ENCODE results near the gene CAMK2A. TPM values are rescaled to one million over a fixed set of nuclear protein-coding genes. Genes with fewer than 3 reads are reported as not detected.

CAMK2A gene
- polyA plus RNA-seq, 2 of the 4 experiments (the other 2 are of a cell fraction), result 0.09 to 0.93 TPM

- TF ChIP-seq, protein P1, sequence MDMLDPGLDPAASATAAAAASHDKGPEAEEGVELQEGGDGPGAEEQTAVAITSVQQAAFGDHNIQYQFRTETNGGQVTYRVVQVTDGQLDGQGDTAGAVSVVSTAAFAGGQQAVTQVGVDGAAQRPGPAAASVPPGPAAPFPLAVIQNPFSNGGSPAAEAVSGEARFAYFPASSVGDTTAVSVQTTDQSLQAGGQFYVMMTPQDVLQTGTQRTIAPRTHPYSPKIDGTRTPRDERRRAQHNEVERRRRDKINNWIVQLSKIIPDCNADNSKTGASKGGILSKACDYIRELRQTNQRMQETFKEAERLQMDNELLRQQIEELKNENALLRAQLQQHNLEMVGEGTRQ (IDR thresholded peaks at IDR 0.05), result no peak
- TF ChIP-seq KDM5A (IDR thresholded peaks at IDR 0.05), result no peak
These were observed 35.2 kb downstream of the CAMK2A start (continued) for GRCh38 chr5:150254363-150254762.

DNA sequence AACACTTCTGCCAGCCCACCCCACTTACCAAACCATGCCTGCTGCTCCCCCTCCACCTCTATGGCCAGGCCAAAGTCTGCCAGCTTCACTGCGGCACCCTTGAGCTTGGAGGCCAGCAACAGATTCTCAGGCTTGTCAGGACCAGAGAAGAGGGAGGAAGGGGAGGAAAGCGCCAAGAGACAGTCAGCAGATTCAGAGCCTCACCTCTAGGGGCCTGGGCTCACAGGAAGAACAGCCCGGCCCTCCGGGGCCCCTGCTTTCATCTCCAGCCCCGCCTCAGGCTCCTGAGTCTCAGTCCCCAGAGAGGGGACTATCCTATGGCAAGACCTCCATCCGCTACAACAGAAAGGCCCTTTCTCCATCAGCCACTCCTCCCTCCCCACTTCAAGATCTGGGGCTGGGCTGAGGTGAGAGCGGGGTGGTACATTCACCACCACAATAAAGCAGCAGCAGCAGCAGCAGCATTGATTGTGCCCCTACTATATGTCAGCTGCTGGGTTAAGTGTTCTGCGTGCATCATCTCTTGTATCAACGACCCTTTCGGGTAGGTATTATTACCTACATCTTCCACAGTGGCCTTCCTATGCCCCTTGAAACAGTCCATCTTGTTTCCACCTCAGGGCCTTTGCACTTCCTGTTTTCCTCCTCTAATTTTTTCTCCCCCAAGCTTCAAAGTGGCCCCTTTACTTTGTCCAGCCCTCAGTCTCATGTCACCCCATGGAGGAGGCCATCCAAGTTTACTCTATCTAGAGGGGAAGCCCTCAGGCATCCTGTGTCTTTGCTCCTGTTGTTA is 36.0 kb downstream of the CAMK2A start:
- FAIRE-seq (no peak), DNase-seq (ENCODE audit: low read depth in 1 of 2, low spot score in 1 of 2) (no peak), ATAC-seq (peak in 1 of 2 experiments; percentile 33; a peak in 3 of 6 replicates)
- CTCF ChIA-PET, result interaction anchor here (0.8 to 3.0 kb wide), 8 partner anchors 11 to 416 kb away, joined by 3 to 9 read pairs (median 4); no protein-coding TSS in a partner anchor
- H3K4me3 ChIP-seq, result no peak overlapping the region
- no peaks in the 10 kb centered on the region for H3K9me3 ChIP-seq
- WGBS (ENCODE audit: missing lambda C conversion rate), result 80% methylated on average over 9 of the region's 10 CpGs
- H3K27ac ChIP-seq, result no peak overlapping the region
- H3K4me1 ChIP-seq, result no peaks in the 10 kb centered on the region
- no peak for TF ChIP-seq PHF8 (IDR thresholded peaks at IDR 0.05; ENCODE audit: borderline replicate concordance, low read depth)
- no peak for TF ChIP-seq KDM1A (IDR thresholded peaks at IDR 0.05; ENCODE audit: low read depth)
- no peak for TF ChIP-seq SREBF2 (IDR thresholded peaks at IDR 0.05)
- no peak for TF ChIP-seq HEYL (CRISPR knock-in tag; IDR thresholded peaks at IDR 0.05)
- no peak for TF ChIP-seq BHLHE40 (IDR thresholded peaks at IDR 0.05; ENCODE audit: low read depth, low read length)
- TF ChIP-seq, protein P2, sequence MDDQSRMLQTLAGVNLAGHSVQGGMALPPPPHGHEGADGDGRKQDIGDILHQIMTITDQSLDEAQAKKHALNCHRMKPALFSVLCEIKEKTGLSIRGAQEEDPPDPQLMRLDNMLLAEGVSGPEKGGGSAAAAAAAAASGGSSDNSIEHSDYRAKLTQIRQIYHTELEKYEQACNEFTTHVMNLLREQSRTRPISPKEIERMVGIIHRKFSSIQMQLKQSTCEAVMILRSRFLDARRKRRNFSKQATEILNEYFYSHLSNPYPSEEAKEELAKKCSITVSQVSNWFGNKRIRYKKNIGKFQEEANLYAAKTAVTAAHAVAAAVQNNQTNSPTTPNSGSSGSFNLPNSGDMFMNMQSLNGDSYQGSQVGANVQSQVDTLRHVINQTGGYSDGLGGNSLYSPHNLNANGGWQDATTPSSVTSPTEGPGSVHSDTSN (IDR thresholded peaks at IDR 0.05), result no peak
- no peak for TF ChIP-seq JUNB (IDR thresholded peaks at IDR 0.05)
- no peak for TF ChIP-seq GATA3 (IDR thresholded peaks at IDR 0.05; ENCODE audit: borderline replicate concordance)
- no peak for TF ChIP-seq NR3C1 (IDR thresholded peaks at IDR 0.05)
- TF ChIP-seq HMGXB4 (CRISPR knock-in tag; IDR thresholded peaks at IDR 0.05; ENCODE audit: borderline replicate concordance), result no peak
- no peak for TF ChIP-seq ESRRA (IDR thresholded peaks at IDR 0.05; ENCODE audit: borderline replicate concordance, low read length)
- no peak for TF ChIP-seq CEBPB (IDR thresholded peaks at IDR 0.05)
- TF ChIP-seq ELK1 (IDR thresholded peaks at IDR 0.05; ENCODE audit: low read depth, low read length), result no peak
- no peak for TF ChIP-seq FOXS1 (CRISPR knock-in tag; IDR thresholded peaks at IDR 0.05)
- TF ChIP-seq CBX8 (IDR thresholded peaks at IDR 0.05), result no peak
- no peak for TF ChIP-seq EHF (CRISPR knock-in tag; IDR thresholded peaks at IDR 0.05)
- TF ChIP-seq ZC3H11A (IDR thresholded peaks at IDR 0.05), result no peak
- no peak for TF ChIP-seq REST (IDR thresholded peaks at IDR 0.05)
- TF ChIP-seq ZNF302 (CRISPR knock-in tag; IDR thresholded peaks at IDR 0.05), result no peak
- H3K4me2 ChIP-seq, result no peak overlapping the region
- POLR2A ChIA-PET, result no interaction called here

Measured in A549 (cell line).